GM12891 (cell line): ENCODE results near the gene KIDINS220.

Source experiments
- PAX5 ChIP-seq: IDR thresholded peaks from 2 replicates; pipeline ENCODE4 v1.6.1; 2011; ENCODE audit warnings: low read length, moderate library complexity, mild to moderate bottlenecking; ENCODE audit not compliant: insufficient read depth, severe bottlenecking
- POLR2A ChIP-seq: IDR thresholded peaks from 2 replicates; pipeline ENCODE4 v1.6.1; 2011; ENCODE audit warnings: low read depth, low read length, control low read depth
- POLR2AphosphoS5 ChIP-seq: IDR thresholded peaks from 2 replicates; pipeline ENCODE4 v1.6.1; 2011; ENCODE audit warnings: low read depth, low read length, control low read depth
- SPI1 ChIP-seq: IDR thresholded peaks from 2 replicates; pipeline ENCODE4 v1.6.1; 2011; ENCODE audit warnings: low read depth, low read length, control low read depth
- TAF1 ChIP-seq: IDR thresholded peaks from 2 replicates; pipeline ENCODE4 v1.6.1; 2011; ENCODE audit warnings: low read depth, low read length, control low read depth

- TF ChIP-seq POLR2AphosphoS5 = no peak
- TF ChIP-seq PAX5 = no peak
- TF ChIP-seq POLR2A = no peak
- TF ChIP-seq SPI1 = no peak
- TF ChIP-seq TAF1 = no peak
Measured at GRCh38 chr2:8835279-8835678, 2.1 kb downstream of the KIDINS220 start.
